HG03066 (cell line): Measurements from ENCODE around the gene CCHCR1.

Experiments used
- ATAC-seq: cut with Tn5 transposase; IDR thresholded peaks from one replicate; pipeline ENCODE4 v1.9.1; 2021; ENCODE audit warnings: low read depth; ENCODE audit not compliant: unreplicated experiment

CCHCR1 gene

GRCh38 chr6:31113861-31114540 is 43.6 kb downstream of the CCHCR1 start:
- ATAC-seq, result no peak

GRCh38 chr6:31112478-31112877 is 45.1 kb downstream of the CCHCR1 start, which contains the start of gene C6orf15:
Gene C6orf15, minus strand, starts transcription at chr6:31112575. Its CDS starts 20 bp downstream, at chr6:31112555.
- ATAC-seq, result no peak

GRCh38 chr6:31111712-31112111 is 45.9 kb downstream of the CCHCR1 start:
- no peak for ATAC-seq

- no peak for ATAC-seq
These were observed 46.6 kb downstream of the CCHCR1 start for GRCh38 chr6:31110825-31111582.

GRCh38 chr6:31107052-31107451 is 50.5 kb downstream of the CCHCR1 start:
- no peak for ATAC-seq

- no peak for ATAC-seq
These were observed 54.5 kb downstream of the CCHCR1 start for GRCh38 chr6:31103136-31103535.

- ATAC-seq, result no peak
These were observed 59.1 kb downstream of the CCHCR1 start for GRCh38 chr6:31098449-31098938.

GRCh38 chr6:31096656-31097055 is 60.9 kb downstream of the CCHCR1 start:
- ATAC-seq, result no peak

- no peak for ATAC-seq
These were observed 61.4 kb downstream of the CCHCR1 start for GRCh38 chr6:31096215-31096614.

GRCh38 chr6:31094389-31094881 is 63.2 kb downstream of the CCHCR1 start:
- ATAC-seq, result no peak

GRCh38 chr6:31092769-31093505 is 64.7 kb downstream of the CCHCR1 start:
- no peak for ATAC-seq
